ENCODE measurements around the gene FURIN. TPM values are rescaled to one million over a fixed set of nuclear protein-coding genes. Genes with fewer than 3 reads are reported as not detected.

Gene FURIN
- total and polyA plus RNA-seq, 9 of the 15 experiments (the other 6 are each of a cell fraction or from before 2014, with no cell fraction given), result 0.92 to 99.9 (median 34.8) TPM

DNA sequence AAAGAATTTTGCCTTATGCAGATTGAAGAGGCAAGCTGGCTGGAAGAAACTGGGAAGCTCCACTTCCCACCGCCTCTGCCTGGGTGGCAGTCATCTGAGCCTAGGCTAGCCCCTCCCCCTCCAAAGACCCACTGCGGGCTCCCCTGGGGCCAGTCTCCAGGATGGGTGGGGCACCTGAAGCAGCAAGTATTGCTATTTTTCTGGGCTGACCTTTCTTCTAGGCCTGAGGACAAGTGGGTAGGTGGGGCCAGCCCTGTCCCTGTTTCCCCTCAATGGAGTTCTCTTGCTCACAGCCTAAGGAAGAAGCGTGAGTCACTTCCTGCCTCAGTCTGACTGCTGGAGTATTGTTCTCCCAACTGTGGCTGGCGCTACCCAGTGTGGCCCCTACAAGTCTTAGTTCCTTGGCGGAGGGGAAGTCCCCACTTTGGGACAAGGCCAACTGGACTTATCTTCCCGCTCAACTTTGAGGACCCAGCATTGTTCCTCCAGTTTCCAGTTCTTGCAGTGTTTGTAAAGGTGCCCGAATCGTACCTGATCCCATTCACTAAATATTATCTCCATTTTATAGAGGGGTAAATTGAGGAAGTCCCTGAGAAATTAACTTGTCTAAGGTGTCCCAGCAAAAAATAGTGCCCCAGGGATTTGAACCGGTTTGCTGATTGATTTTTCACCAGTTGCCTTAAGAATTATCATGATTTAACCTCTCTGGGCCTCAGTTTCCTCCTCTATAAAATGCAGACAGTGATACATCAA, 1.4 kb downstream of the FURIN start:
- in situ Hi-C loops (cut with MboI) (no loop called here), intact Hi-C loops (cut with micrococcal nuclease) (loop anchor here (1.0 to 5.0 kb wide), 4 partner anchors 28 to 217 kb away; partner anchors contain the start of gene BLM)
- Histone ChIP-seq H3K4me2 (ENCODE audit: insufficient read depth, low read length) (peak overlapping the region; percentile 91), H3K9me3 (replicated peaks; ENCODE audit: control insufficient read depth, insufficient read depth, low read depth, low read length) (no peaks in the 10 kb centered on the region), H3K9ac (ENCODE audit: insufficient read depth in 1 of 2, low read depth in 2 of 2, low read length in 2 of 2) (peak overlapping the region; percentile 74 to 96), H3K4me3 (peak overlapping the region; percentile 78), H3K9me1 (ENCODE audit: control insufficient read depth, insufficient read depth, low read length) (no peaks in the 10 kb centered on the region), H4K20me1 (replicated peaks; ENCODE audit: control insufficient read depth, insufficient read depth, low read length) (peaks cover 12% of the 10 kb centered on the region; the same call in 1 of the 2 replicates), H3K36me3 (ENCODE audit: control insufficient read depth, insufficient read depth, low read length) (peaks cover 17% of the 10 kb centered on the region), H3K27ac (ENCODE audit: extremely low read depth, low read depth, low read length) (peak overlapping the region; percentile 96), H3K4me1 (replicated peaks in 1 of 2; ENCODE audit: control insufficient read depth in 2 of 2, insufficient read depth in 2 of 2, low read length in 2 of 2) (peaks cover 67 to 77% of the 10 kb centered on the region in 2 experiments), H3K27me3 (ENCODE audit: control insufficient read depth in 2 of 2, insufficient read depth in 2 of 2, low read length in 2 of 2) (no peaks in the 10 kb centered on the region; a peak in 1 of 5 replicates), H3K79me2 (ENCODE audit: control insufficient read depth, insufficient read depth, low read length) (peaks cover 50% of the 10 kb centered on the region), H2AFZ (ENCODE audit: low read depth, low read length) (peak overlapping the region; percentile 62)
- no TSS peak for BruUV-seq (replicated peaks)
- WGBS (ENCODE audit: insufficient coverage, low coverage, missing lambda C conversion rate), result 4% methylated on average over 9 of the region's 9 CpGs
- FAIRE-seq (peak; percentile 95), ATAC-seq (peak; percentile 68), DNase-seq (ENCODE audit: extremely low read depth in 1 of 4, low spot score in 3 of 4) (peak; percentile 73 to 93 (median 74))
- CTCF ChIA-PET (ENCODE audit: low intra/inter-chr PET ratio), result no interaction called here
- POLR2A ChIA-PET, result interaction anchor here (0.6 to 2.2 kb wide), 10 partner anchors 12 to 913 kb away, joined by 3 to 10 read pairs (median 4); no protein-coding TSS in a partner anchor
- TF ChIP-seq TBP (optimal IDR thresholded peaks at IDR 0.05; ENCODE audit: low read depth, low read length), result peak; percentile 79
- peak; percentile 46 for TF ChIP-seq POLR2B (IDR thresholded peaks at IDR 0.05; ENCODE audit: low read depth, partially characterized antibody)
- peak; percentile 20; the same call in 1 of the 2 replicates for TF ChIP-seq ZSCAN32 (CRISPR knock-in tag; IDR thresholded peaks at IDR 0.05)
- TF ChIP-seq ZNF184 (CRISPR knock-in tag; IDR thresholded peaks at IDR 0.05), result no peak
- no peak for TF ChIP-seq FOXJ2 (tag; IDR thresholded peaks at IDR 0.05)
- TF ChIP-seq, protein P1, sequence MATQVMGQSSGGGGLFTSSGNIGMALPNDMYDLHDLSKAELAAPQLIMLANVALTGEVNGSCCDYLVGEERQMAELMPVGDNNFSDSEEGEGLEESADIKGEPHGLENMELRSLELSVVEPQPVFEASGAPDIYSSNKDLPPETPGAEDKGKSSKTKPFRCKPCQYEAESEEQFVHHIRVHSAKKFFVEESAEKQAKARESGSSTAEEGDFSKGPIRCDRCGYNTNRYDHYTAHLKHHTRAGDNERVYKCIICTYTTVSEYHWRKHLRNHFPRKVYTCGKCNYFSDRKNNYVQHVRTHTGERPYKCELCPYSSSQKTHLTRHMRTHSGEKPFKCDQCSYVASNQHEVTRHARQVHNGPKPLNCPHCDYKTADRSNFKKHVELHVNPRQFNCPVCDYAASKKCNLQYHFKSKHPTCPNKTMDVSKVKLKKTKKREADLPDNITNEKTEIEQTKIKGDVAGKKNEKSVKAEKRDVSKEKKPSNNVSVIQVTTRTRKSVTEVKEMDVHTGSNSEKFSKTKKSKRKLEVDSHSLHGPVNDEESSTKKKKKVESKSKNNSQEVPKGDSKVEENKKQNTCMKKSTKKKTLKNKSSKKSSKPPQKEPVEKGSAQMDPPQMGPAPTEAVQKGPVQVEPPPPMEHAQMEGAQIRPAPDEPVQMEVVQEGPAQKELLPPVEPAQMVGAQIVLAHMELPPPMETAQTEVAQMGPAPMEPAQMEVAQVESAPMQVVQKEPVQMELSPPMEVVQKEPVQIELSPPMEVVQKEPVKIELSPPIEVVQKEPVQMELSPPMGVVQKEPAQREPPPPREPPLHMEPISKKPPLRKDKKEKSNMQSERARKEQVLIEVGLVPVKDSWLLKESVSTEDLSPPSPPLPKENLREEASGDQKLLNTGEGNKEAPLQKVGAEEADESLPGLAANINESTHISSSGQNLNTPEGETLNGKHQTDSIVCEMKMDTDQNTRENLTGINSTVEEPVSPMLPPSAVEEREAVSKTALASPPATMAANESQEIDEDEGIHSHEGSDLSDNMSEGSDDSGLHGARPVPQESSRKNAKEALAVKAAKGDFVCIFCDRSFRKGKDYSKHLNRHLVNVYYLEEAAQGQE (IDR thresholded peaks at IDR 0.05; ENCODE audit: borderline replicate concordance), result peak; percentile 83
- TF ChIP-seq, protein P1 (CRISPR knock-in tag; IDR thresholded peaks at IDR 0.05; ENCODE audit: low read depth), result peak; percentile 35; the same call in 1 of the 2 replicates
- TF ChIP-seq SMAD2 (IDR thresholded peaks at IDR 0.05; ENCODE audit: low read depth, low read length), result no peak
- TF ChIP-seq SRSF3 (IDR thresholded peaks at IDR 0.05; ENCODE audit: insufficient read depth, low read length), result no peak
- TF ChIP-seq KDM4B (IDR thresholded peaks at IDR 0.05; ENCODE audit: borderline replicate concordance in 2 of 2, low read depth in 1 of 2), result no peak
- peak; percentile 55; the same call in 1 of the 2 replicates for TF ChIP-seq KLF13 (tag; IDR thresholded peaks at IDR 0.05; ENCODE audit: borderline replicate concordance, low read depth)

All from K562 (cell line).